ENCODE measurements around the gene LRRK1.

Gene LRRK1

GRCh38 chr15:100975043-100975442 is 55.9 kb downstream of the LRRK1 start:
- H2BK12ac ChIP-seq (ENCODE audit: low read length) = no peak overlapping the region
- H4K91ac ChIP-seq (ENCODE audit: low read depth, low read length, poor library complexity) = no peak overlapping the region
- no peak overlapping the region for H3K18ac ChIP-seq (ENCODE audit: low read length)
- H3K23ac ChIP-seq (ENCODE audit: low read depth, low read length, poor library complexity) = no peak overlapping the region
- no peak overlapping the region for H3K14ac ChIP-seq (ENCODE audit: low read length)
- whole genome bisulfite sequencing, 2 donors (ENCODE audit: extremely low coverage in 2 of 2, insufficient read length in 2 of 2, insufficient replicate concordance in 1 of 2) = no CpG with 5 or more reads among the region's 4 CpGs
- no peaks in the 10 kb centered on the region for H3K9me3 ChIP-seq (replicated peaks in 1 of 2; ENCODE audit: control insufficient read depth in 2 of 2, insufficient read depth in 1 of 2, low read depth in 1 of 2, low read length in 2 of 2)
- no peak overlapping the region for H4K8ac ChIP-seq (ENCODE audit: low read depth, low read length)
- H3K36me3 ChIP-seq (replicated peaks in 1 of 2; ENCODE audit: control insufficient read depth in 2 of 2, insufficient read depth in 2 of 2, low read length in 2 of 2) = no peaks in the 10 kb centered on the region
- no peak overlapping the region for H2BK5ac ChIP-seq (ENCODE audit: low read length)
- no peaks in the 10 kb centered on the region for H3K79me1 ChIP-seq (ENCODE audit: low read depth, low read length)
- H2BK120ac ChIP-seq (ENCODE audit: low read depth, low read length) = no peak overlapping the region
- no peak for DNase-seq (ENCODE audit: low spot score)
- no peak overlapping the region for H3K27ac ChIP-seq (replicated peaks; ENCODE audit: low read length)
- no peak overlapping the region for H2AK5ac ChIP-seq (ENCODE audit: low read depth, low read length)
- H3K9ac ChIP-seq (ENCODE audit: low read depth, low read length, poor library complexity) = no peak overlapping the region
- H3K4me1 ChIP-seq (ENCODE audit: control insufficient read depth in 2 of 2, insufficient read depth in 1 of 2, low read depth in 1 of 2, low read length in 2 of 2) = peaks cover 2 to 6% of the 10 kb centered on the region in 2 donors
- H3K4ac ChIP-seq (ENCODE audit: low read length) = no peak overlapping the region
- H2AFZ ChIP-seq (ENCODE audit: low read length) = no peak overlapping the region
- H3K4me3 ChIP-seq (ENCODE audit: low read length in 2 of 2) = no peak overlapping the region
- no peak overlapping the region for H2BK15ac ChIP-seq (ENCODE audit: low read length)
- H3K27me3 ChIP-seq (ENCODE audit: control insufficient read depth in 3 of 3, insufficient read depth in 3 of 3, low read depth in 1 of 3, low read length in 3 of 3) = peaks cover 10 to 59% (median 33%) of the 10 kb centered on the region in 3 experiments
- H3K4me2 ChIP-seq (ENCODE audit: insufficient read depth, low read length, poor library complexity, severe bottlenecking) = no peak overlapping the region

- DNase-seq (ENCODE audit: low spot score) = no peak
- Histone ChIP-seq H3K14ac (ENCODE audit: low read length) (no peak overlapping the region), H2BK15ac (ENCODE audit: low read length) (no peak overlapping the region), H3K4me2 (ENCODE audit: insufficient read depth, low read length, poor library complexity, severe bottlenecking) (no peak overlapping the region), H3K9ac (ENCODE audit: low read depth, low read length, poor library complexity) (no peak overlapping the region), H2AK5ac (ENCODE audit: low read depth, low read length) (no peak overlapping the region), H2BK120ac (ENCODE audit: low read depth, low read length) (no peak overlapping the region), H3K4me1 (ENCODE audit: control insufficient read depth in 2 of 2, insufficient read depth in 1 of 2, low read depth in 1 of 2, low read length in 2 of 2) (peaks cover 0 to 2% of the 10 kb centered on the region in 2 donors), H3K27me3 (ENCODE audit: control insufficient read depth in 3 of 3, insufficient read depth in 3 of 3, low read depth in 1 of 3, low read length in 3 of 3) (peaks cover 0 to 17% (median 0%) of the 10 kb centered on the region in 3 experiments), H2AFZ (ENCODE audit: low read length) (no peak overlapping the region), H4K8ac (ENCODE audit: low read depth, low read length) (no peak overlapping the region), H3K4ac (ENCODE audit: low read length) (no peak overlapping the region), H3K18ac (ENCODE audit: low read length) (no peak overlapping the region), H2BK5ac (ENCODE audit: low read length) (no peak overlapping the region), H2BK12ac (ENCODE audit: low read length) (no peak overlapping the region), H3K23ac (ENCODE audit: low read depth, low read length, poor library complexity) (no peak overlapping the region), H3K9me3 (replicated peaks in 1 of 2; ENCODE audit: control insufficient read depth in 2 of 2, insufficient read depth in 1 of 2, low read depth in 1 of 2, low read length in 2 of 2) (no peaks in the 10 kb centered on the region), H4K91ac (ENCODE audit: low read depth, low read length, poor library complexity) (no peak overlapping the region), H3K4me3 (ENCODE audit: low read length in 2 of 2) (no peak overlapping the region), H3K36me3 (replicated peaks in 1 of 2; ENCODE audit: control insufficient read depth in 2 of 2, insufficient read depth in 2 of 2, low read length in 2 of 2) (no peaks in the 10 kb centered on the region), H3K79me1 (ENCODE audit: low read depth, low read length) (no peaks in the 10 kb centered on the region), H3K27ac (replicated peaks; ENCODE audit: low read length) (no peak overlapping the region)
- no CpG with 5 or more reads among the region's 4 CpGs for WGBS, 2 donors (ENCODE audit: extremely low coverage in 2 of 2, insufficient read length in 2 of 2, insufficient replicate concordance in 1 of 2)
Observed at GRCh38 chr15:100980410-100981046, 61.4 kb downstream of the LRRK1 start.

- Histone ChIP-seq H4K8ac (ENCODE audit: low read depth, low read length) (no peak overlapping the region), H2BK5ac (ENCODE audit: low read length) (no peak overlapping the region), H3K27ac (replicated peaks; ENCODE audit: low read length) (no peak overlapping the region), H2BK15ac (ENCODE audit: low read length) (no peak overlapping the region), H3K4ac (ENCODE audit: low read length) (no peak overlapping the region), H3K9me3 (replicated peaks in 1 of 2; ENCODE audit: control insufficient read depth in 2 of 2, insufficient read depth in 1 of 2, low read depth in 1 of 2, low read length in 2 of 2) (no peaks in the 10 kb centered on the region), H3K27me3 (ENCODE audit: control insufficient read depth in 3 of 3, insufficient read depth in 3 of 3, low read depth in 1 of 3, low read length in 3 of 3) (peaks cover 0 to 12% (median 0%) of the 10 kb centered on the region in 3 experiments), H3K14ac (ENCODE audit: low read length) (no peak overlapping the region), H2AK5ac (ENCODE audit: low read depth, low read length) (no peak overlapping the region), H4K91ac (ENCODE audit: low read depth, low read length, poor library complexity) (no peak overlapping the region), H3K9ac (ENCODE audit: low read depth, low read length, poor library complexity) (no peak overlapping the region), H2AFZ (ENCODE audit: low read length) (no peak overlapping the region), H3K79me1 (ENCODE audit: low read depth, low read length) (no peaks in the 10 kb centered on the region), H2BK12ac (ENCODE audit: low read length) (no peak overlapping the region), H3K4me2 (ENCODE audit: insufficient read depth, low read length, poor library complexity, severe bottlenecking) (no peak overlapping the region), H3K23ac (ENCODE audit: low read depth, low read length, poor library complexity) (no peak overlapping the region), H3K4me1 (ENCODE audit: control insufficient read depth in 2 of 2, insufficient read depth in 1 of 2, low read depth in 1 of 2, low read length in 2 of 2) (peaks cover 0 to 5% of the 10 kb centered on the region in 2 donors), H3K18ac (ENCODE audit: low read length) (no peak overlapping the region), H3K36me3 (replicated peaks in 1 of 2; ENCODE audit: control insufficient read depth in 2 of 2, insufficient read depth in 2 of 2, low read length in 2 of 2) (no peaks in the 10 kb centered on the region), H3K4me3 (ENCODE audit: low read length in 2 of 2) (no peak overlapping the region), H2BK120ac (ENCODE audit: low read depth, low read length) (no peak overlapping the region)
- no peak for DNase-seq (ENCODE audit: low spot score)
- no CpG with 5 or more reads among the region's 4 CpGs for WGBS, 2 donors (ENCODE audit: extremely low coverage in 2 of 2, insufficient read length in 2 of 2, insufficient replicate concordance in 1 of 2)
Observed at GRCh38 chr15:100981086-100981485, 61.9 kb downstream of the LRRK1 start.

GRCh38 chr15:100983221-100983620 is 64.1 kb downstream of the LRRK1 start:
- H3K4me1 ChIP-seq (ENCODE audit: control insufficient read depth in 2 of 2, insufficient read depth in 1 of 2, low read depth in 1 of 2, low read length in 2 of 2) = peaks cover 0 to 8% of the 10 kb centered on the region in 2 donors
- peaks cover 0 to 4% (median 0%) of the 10 kb centered on the region in 3 experiments for H3K27me3 ChIP-seq (ENCODE audit: control insufficient read depth in 3 of 3, insufficient read depth in 3 of 3, low read depth in 1 of 3, low read length in 3 of 3)
- no peak overlapping the region for H2AFZ ChIP-seq (ENCODE audit: low read length)
- H3K23ac ChIP-seq (ENCODE audit: low read depth, low read length, poor library complexity) = no peak overlapping the region
- no peak for DNase-seq (ENCODE audit: low spot score)
- no peak overlapping the region for H3K4me2 ChIP-seq (ENCODE audit: insufficient read depth, low read length, poor library complexity, severe bottlenecking)
- H3K4ac ChIP-seq (ENCODE audit: low read length) = no peak overlapping the region
- no peak overlapping the region for H2BK12ac ChIP-seq (ENCODE audit: low read length)
- no peak overlapping the region for H3K27ac ChIP-seq (replicated peaks; ENCODE audit: low read length)
- H3K4me3 ChIP-seq (ENCODE audit: low read length in 2 of 2) = no peak overlapping the region
- no peak overlapping the region for H2BK15ac ChIP-seq (ENCODE audit: low read length)
- no peak overlapping the region for H3K18ac ChIP-seq (ENCODE audit: low read length)
- H2BK5ac ChIP-seq (ENCODE audit: low read length) = no peak overlapping the region
- no peak overlapping the region for H4K91ac ChIP-seq (ENCODE audit: low read depth, low read length, poor library complexity)
- no peak overlapping the region for H3K9ac ChIP-seq (ENCODE audit: low read depth, low read length, poor library complexity)
- no peak overlapping the region for H2BK120ac ChIP-seq (ENCODE audit: low read depth, low read length)
- H4K8ac ChIP-seq (ENCODE audit: low read depth, low read length) = no peak overlapping the region
- H3K79me1 ChIP-seq (ENCODE audit: low read depth, low read length) = no peaks in the 10 kb centered on the region
- no peak overlapping the region for H3K14ac ChIP-seq (ENCODE audit: low read length)
- no peaks in the 10 kb centered on the region for H3K36me3 ChIP-seq (replicated peaks in 1 of 2; ENCODE audit: control insufficient read depth in 2 of 2, insufficient read depth in 2 of 2, low read length in 2 of 2)
- H3K9me3 ChIP-seq (replicated peaks in 1 of 2; ENCODE audit: control insufficient read depth in 2 of 2, insufficient read depth in 1 of 2, low read depth in 1 of 2, low read length in 2 of 2) = no peaks in the 10 kb centered on the region
- no CpG with 5 or more reads among the region's 7 CpGs for WGBS, 2 donors (ENCODE audit: extremely low coverage in 2 of 2, insufficient read length in 2 of 2, insufficient replicate concordance in 1 of 2)
- H2AK5ac ChIP-seq (ENCODE audit: low read depth, low read length) = no peak overlapping the region

Data from neuronal stem cell (in vitro differentiated cells).